OCI-LY1 (cell line): ENCODE results near the gene TPSD1.

Experiments used
- EZH2 ChIP-seq: fragments of 200-600 bp; sonication (generic), shearing (Covaris generic); IDR thresholded peaks from 2 replicates; pipeline ENCODE4 v1.8.0; 2017; ENCODE audit warnings: borderline replicate concordance, mixed run types, mild to moderate bottlenecking, antibody characterized with exemption, low read length, moderate library complexity, mixed read lengths
- TF ChIP-seq, protein P1 (sequence below): fragments of 200-600 bp; sonication (generic), shearing (Covaris generic); IDR thresholded peaks from 2 replicates; pipeline ENCODE4 v1.5.1; 2017; ENCODE audit warnings: mild to moderate bottlenecking, antibody characterized with exemption, low read length, moderate library complexity, mixed read lengths

- TF ChIP-seq, protein P1, sequence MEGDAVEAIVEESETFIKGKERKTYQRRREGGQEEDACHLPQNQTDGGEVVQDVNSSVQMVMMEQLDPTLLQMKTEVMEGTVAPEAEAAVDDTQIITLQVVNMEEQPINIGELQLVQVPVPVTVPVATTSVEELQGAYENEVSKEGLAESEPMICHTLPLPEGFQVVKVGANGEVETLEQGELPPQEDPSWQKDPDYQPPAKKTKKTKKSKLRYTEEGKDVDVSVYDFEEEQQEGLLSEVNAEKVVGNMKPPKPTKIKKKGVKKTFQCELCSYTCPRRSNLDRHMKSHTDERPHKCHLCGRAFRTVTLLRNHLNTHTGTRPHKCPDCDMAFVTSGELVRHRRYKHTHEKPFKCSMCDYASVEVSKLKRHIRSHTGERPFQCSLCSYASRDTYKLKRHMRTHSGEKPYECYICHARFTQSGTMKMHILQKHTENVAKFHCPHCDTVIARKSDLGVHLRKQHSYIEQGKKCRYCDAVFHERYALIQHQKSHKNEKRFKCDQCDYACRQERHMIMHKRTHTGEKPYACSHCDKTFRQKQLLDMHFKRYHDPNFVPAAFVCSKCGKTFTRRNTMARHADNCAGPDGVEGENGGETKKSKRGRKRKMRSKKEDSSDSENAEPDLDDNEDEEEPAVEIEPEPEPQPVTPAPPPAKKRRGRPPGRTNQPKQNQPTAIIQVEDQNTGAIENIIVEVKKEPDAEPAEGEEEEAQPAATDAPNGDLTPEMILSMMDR: no peak
- no peak for TF ChIP-seq EZH2
Observed at GRCh38 chr16:1221628-1222552, 34.0 kb upstream of the TPSD1 start.
